IMR-90 (cell line): Measurements from ENCODE around the gene MPZL3. TPM values are rescaled to one million over a fixed set of nuclear protein-coding genes. Genes with fewer than 3 reads are reported as not detected.

ENCODE experiments used
- ATAC-seq: fragments of 200-7000 bp; cut with Tn5 transposase; 2 replicates; pipeline ENCODE4 v1.9.1; 2020; ENCODE audit warnings: low read depth, mild to moderate bottlenecking, moderate library complexity
- BruUV-seq: library from RNA; stranded (reverse); fragments of 400-500 nt; replicated peaks from 2 replicates; lab custom pipeline; 2021; lab: Mats Ljungman, UMichigan
- CTCF ChIA-PET: fragments of 300-600 bp; formaldehyde crosslinking; extraction: SDS; loops from one replicate; lab custom pipeline; 2021; ENCODE audit warnings: antibody characterized with exemption; lab: Yijun Ruan, JAX
- POLR2A ChIA-PET: fragments of 300-600 bp; sonication (Branson Sonifier 250); formaldehyde crosslinking; loops from one replicate; lab custom pipeline; 2022; ENCODE audit warnings: antibody characterized with exemption; ENCODE audit not compliant: unreplicated experiment; lab: Charles Lee
- DNase-seq: peaks from one replicate; pipeline ENCODE4 v3.0.0; 2013
- H2AFZ ChIP-seq: replicated peaks from 2 replicates; pipeline ENCODE3; 2013; ENCODE audit warnings: low read length, mild to moderate bottlenecking; ENCODE audit not compliant: poor library complexity
- H2AK5ac ChIP-seq: 2 replicates; pipeline ENCODE4 v1.6.1; 2013; ENCODE audit warnings: low read depth, low read length, inconsistent platforms
- H2AK9ac ChIP-seq: replicated peaks from 2 replicates; pipeline ENCODE3; 2013; ENCODE audit warnings: mild to moderate bottlenecking, low read depth, low read length, moderate library complexity; ENCODE audit not compliant: poor library complexity
- H2BK120ac ChIP-seq: 2 replicates; pipeline ENCODE4 v1.6.1; 2013; ENCODE audit warnings: low read depth, low read length, inconsistent platforms
- H2BK15ac ChIP-seq: 3 replicates; pipeline ENCODE4 v1.6.1; 2013; ENCODE audit warnings: low read depth, low read length, inconsistent platforms
- H2BK20ac ChIP-seq: 2 replicates; pipeline ENCODE4 v1.6.1; 2013; ENCODE audit warnings: low read depth, mild to moderate bottlenecking, inconsistent platforms, low read length, moderate library complexity
- H2BK5ac ChIP-seq: 2 replicates; pipeline ENCODE4 v1.6.1; 2013; ENCODE audit warnings: mild to moderate bottlenecking, low read depth, low read length, inconsistent platforms; ENCODE audit not compliant: poor library complexity, severe bottlenecking
- H3K14ac ChIP-seq: replicated peaks from 2 replicates; pipeline ENCODE4 v1.6.1; 2013; ENCODE audit warnings: low read depth, low read length, inconsistent platforms
- H3K18ac ChIP-seq: 2 replicates; pipeline ENCODE4 v1.6.1; 2013; ENCODE audit warnings: low read depth, low read length, control low read depth
- H3K23ac ChIP-seq: 2 replicates; pipeline ENCODE4 v1.6.1; 2013; ENCODE audit warnings: low read depth, low read length, inconsistent platforms
- H3K27ac ChIP-seq: 2 replicates; pipeline ENCODE4 v1.5.1; 2013; ENCODE audit warnings: mild to moderate bottlenecking, control low read depth, low read length; ENCODE audit not compliant: insufficient read depth
- H3K27me3 ChIP-seq: 2 replicates; pipeline ENCODE4 v1.6.1; 2013; ENCODE audit warnings: low read length; ENCODE audit not compliant: control insufficient read depth, insufficient read depth
- H3K36me3 ChIP-seq: 2 replicates; pipeline ENCODE4 v1.6.1; 2013; ENCODE audit warnings: low read length, mixed read lengths; ENCODE audit not compliant: control insufficient read depth, insufficient read depth
- H3K4ac ChIP-seq: 2 replicates; pipeline ENCODE4 v1.6.1; 2013; ENCODE audit warnings: low read depth, low read length, inconsistent platforms
- H3K4me1 ChIP-seq: 2 replicates; pipeline ENCODE4 v1.6.1; 2013; ENCODE audit warnings: low read length, mixed read lengths; ENCODE audit not compliant: control insufficient read depth, insufficient read depth
- H3K4me2 ChIP-seq: 2 replicates; pipeline ENCODE4 v1.6.1; 2013; ENCODE audit warnings: low read depth, mild to moderate bottlenecking, control low read depth, low read length, moderate library complexity
- H3K4me3 ChIP-seq: 2 replicates; pipeline ENCODE4 v1.5.1; 2013; ENCODE audit warnings: low read depth, mild to moderate bottlenecking, control low read depth, low read length, moderate library complexity; ENCODE audit not compliant: insufficient read depth
- H3K56ac ChIP-seq: 2 replicates; pipeline ENCODE4 v1.6.1; 2013; ENCODE audit warnings: low read length, inconsistent platforms; ENCODE audit not compliant: insufficient read depth; ENCODE audit errors: extremely low read depth
- H3K79me1 ChIP-seq, 2 experiments: 2 replicates each; pipeline ENCODE4 v1.6.1; 2013; ENCODE audit warnings: low read length in 2 of 2, inconsistent platforms in 1 of 2, low read depth in 1 of 2
- H3K9ac ChIP-seq: 2 replicates; pipeline ENCODE4 v1.6.1; 2013; ENCODE audit warnings: low read depth, low read length, control low read depth
- H3K9me1 ChIP-seq: 2 replicates; pipeline ENCODE4 v1.6.1; 2013; ENCODE audit warnings: low read length, inconsistent platforms; ENCODE audit not compliant: insufficient read depth
- H3K9me3 ChIP-seq: 2 replicates; pipeline ENCODE4 v1.6.1; 2013; ENCODE audit warnings: low read length; ENCODE audit not compliant: control insufficient read depth, insufficient read depth
- H4K20me1 ChIP-seq: 2 replicates; pipeline ENCODE4 v1.6.1; 2013; ENCODE audit warnings: low read length, inconsistent platforms; ENCODE audit not compliant: insufficient read depth
- H4K5ac ChIP-seq: 2 replicates; pipeline ENCODE4 v1.6.1; 2013; ENCODE audit warnings: mild to moderate bottlenecking, low read depth, low read length, control low read depth
- H4K8ac ChIP-seq, 2 experiments: 2 replicates each; pipeline ENCODE4 v1.6.1; 2013; ENCODE audit warnings: low read depth in 2 of 2, low read length in 2 of 2, control low read depth in 1 of 2, inconsistent platforms in 1 of 2
- H4K91ac ChIP-seq: 2 replicates; pipeline ENCODE4 v1.6.1; 2013; ENCODE audit warnings: low read depth, low read length, inconsistent platforms; ENCODE audit not compliant: insufficient read depth
- BHLHE40 ChIP-seq: fragments of 150-350 bp; IDR thresholded peaks from 2 replicates; pipeline ENCODE4 v1.6.1; 2016; ENCODE audit warnings: mild to moderate bottlenecking, low read depth, low read length
- CEBPB ChIP-seq: IDR thresholded peaks from 2 replicates; pipeline ENCODE4 v1.6.1; 2012; ENCODE audit warnings: low read depth, low read length, improper control_type of control experiment
- CHD1 ChIP-seq: IDR thresholded peaks from 2 replicates; pipeline ENCODE4 v1.6.1; 2012; ENCODE audit warnings: low read depth, low read length, improper control_type of control experiment
- CTCF ChIP-seq: conservative IDR thresholded peaks from 2 replicates; pipeline ENCODE4 v1.5.1; 2012; ENCODE audit warnings: mild to moderate bottlenecking, low read depth, low read length, improper control_type of control experiment
- ELK1 ChIP-seq: fragments of 150-350 bp; IDR thresholded peaks from 2 replicates; pipeline ENCODE4 v1.6.1; 2016; ENCODE audit warnings: low read depth, mild to moderate bottlenecking, low read length, moderate library complexity, borderline replicate concordance
- FOS ChIP-seq: fragments of 150-350 bp; IDR thresholded peaks from 2 replicates; pipeline ENCODE4 v1.6.1; 2016; ENCODE audit warnings: low read depth, low read length
- MAFK ChIP-seq: IDR thresholded peaks from 2 replicates; pipeline ENCODE4 v1.6.1; 2012; ENCODE audit warnings: low read depth, low read length, improper control_type of control experiment
- MAZ ChIP-seq: IDR thresholded peaks from 2 replicates; pipeline ENCODE4 v1.6.1; 2012; ENCODE audit warnings: low read depth, mild to moderate bottlenecking, low read length, improper control_type of control experiment, moderate library complexity, borderline replicate concordance
- MXI1 ChIP-seq: IDR thresholded peaks from 2 replicates; pipeline ENCODE4 v1.6.1; 2012; ENCODE audit warnings: low read depth, mild to moderate bottlenecking, low read length, moderate library complexity, borderline replicate concordance
- NFE2L2 ChIP-seq: fragments of 150-350 bp; IDR thresholded peaks from 2 replicates; pipeline ENCODE4 v1.6.1; 2016; ENCODE audit warnings: low read depth, mild to moderate bottlenecking, low read length
- POLR2A ChIP-seq: IDR thresholded peaks from 2 replicates; pipeline ENCODE4 v1.6.1; 2012; ENCODE audit warnings: mild to moderate bottlenecking, low read depth, low read length
- RAD21 ChIP-seq: IDR thresholded peaks from 2 replicates; pipeline ENCODE4 v1.6.1; 2012; ENCODE audit warnings: low read length, improper control_type of control experiment
- RCOR1 ChIP-seq: IDR thresholded peaks from 2 replicates; pipeline ENCODE4 v1.6.1; 2012; ENCODE audit warnings: mild to moderate bottlenecking, low read length, improper control_type of control experiment; ENCODE audit not compliant: insufficient replicate concordance
- RFX5 ChIP-seq: IDR thresholded peaks from 2 replicates; pipeline ENCODE4 v1.8.0; 2012; ENCODE audit warnings: low read depth, mild to moderate bottlenecking, low read length, moderate library complexity
- SMC3 ChIP-seq: fragments of 150-350 bp; IDR thresholded peaks from 2 replicates; pipeline ENCODE4 v1.6.1; 2016; ENCODE audit warnings: low read depth, mild to moderate bottlenecking, antibody characterized with exemption, low read length, moderate library complexity
- USF2 ChIP-seq: fragments of 150-350 bp; IDR thresholded peaks from 2 replicates; pipeline ENCODE4 v1.6.1; 2017; ENCODE audit warnings: mild to moderate bottlenecking, antibody characterized with exemption, low read length, low read depth
- WGBS, 2 experiments: methylation state at CpG; one replicate each; pipeline versions ENCODE4 v1.1.5 to v1.1.7; 2013; ENCODE audit warnings: missing lambda C conversion rate in 2 of 2; ENCODE audit not compliant: insufficient read length in 1 of 2; ENCODE audit errors: extremely low coverage in 2 of 2; 5-methylcytosine and 5-hydroxymethylcytosine counted together
- dilution Hi-C: fragments of 300-500 bp; cut with HindIII; formaldehyde crosslinking; loops from one replicate; pipeline ENCODE4 v1.14.3; 2018; ENCODE audit warnings: low sequenced_read_pairs; ENCODE audit not compliant: unreplicated experiment
- in situ Hi-C: fragments of 300-500 bp; cut with MboI; formaldehyde crosslinking; loops from 3 replicates; pipeline ENCODE4 v1.14.3; 2019; ENCODE audit warnings: low sequenced_read_pairs, inconsistent platforms, mixed read lengths
- intact Hi-C: fragments of 100-400 bp; cut with micrococcal nuclease; formaldehyde crosslinking; loops from 2 replicates; pipeline ENCODE4 v1.10.0; 2022
- polyA plus RNA-seq, 3 experiments: library from polyadenylated mRNA; depleted of rRNA; stranded (reverse); fragments of >200 nt; gene quantifications; 2 replicates each; pipeline ENCODE4 v1.2.3, GENCODE V29; 2012; ENCODE audit warnings: low replicate concordance in 1 of 3
- total RNA-seq: library from RNA; depleted of rRNA; stranded (reverse); fragments of >200 nt; gene quantifications from 2 replicates; pipeline ENCODE4 v1.2.3, GENCODE V29; 2012

The MPZL3 gene
- total and polyA plus RNA-seq, 2 of the 4 experiments (the other 2 are of a cell fraction): 0.15 to 0.36 TPM

- Histone ChIP-seq H3K9ac (no peak overlapping the region), H3K79me1 (no peaks in the 10 kb centered on the region), H2BK20ac (no peak overlapping the region), H4K8ac (no peak overlapping the region), H4K20me1 (no peaks in the 10 kb centered on the region), H3K14ac (no peak overlapping the region), H3K56ac (no peak overlapping the region), H4K5ac (no peak overlapping the region), H4K91ac (no peak overlapping the region), H3K9me3 (no peaks in the 10 kb centered on the region), H2BK5ac (no peak overlapping the region), H3K23ac (no peak overlapping the region), H3K36me3 (no peaks in the 10 kb centered on the region), H3K9me1 (no peaks in the 10 kb centered on the region), H2BK120ac (no peak overlapping the region), H3K18ac (no peak overlapping the region), H2BK15ac (no peak overlapping the region), H2AK9ac (no peak overlapping the region), H3K4me1 (no peaks in the 10 kb centered on the region), H3K4me2 (no peak overlapping the region), H3K27me3 (peaks cover 16% of the 10 kb centered on the region), H2AK5ac (no peak overlapping the region), H3K4ac (no peak overlapping the region), H2AFZ (no peak overlapping the region), H3K27ac (no peak overlapping the region), H3K4me3 (no peak overlapping the region)
- no CpG with 5 or more reads among the region's 7 CpGs for WGBS, 2 experiments
- ATAC-seq: no peak
- ChIA-PET POLR2A (no interaction called here), CTCF (no interaction called here)
- TF ChIP-seq MAZ (no peak), CTCF (no peak), MAFK (no peak), BHLHE40 (no peak), ELK1 (no peak), FOS (no peak), MXI1 (no peak), RCOR1 (no peak), SMC3 (no peak), NFE2L2 (no peak), RFX5 (no peak), RAD21 (no peak), CHD1 (no peak), POLR2A (no peak), USF2 (no peak), CEBPB (no peak)
- no peak for DNase-seq
- dilution Hi-C loops: no loop called here
- in situ Hi-C loops: no loop called here
- intact Hi-C loops: no loop called here
- BruUV-seq: no TSS peak
These were observed 36.4 kb downstream of the MPZL3 start for GRCh38 chr11:118215765-118216164.
